Activated CD4-positive, alpha-beta T cell treated with anti-CD3 and anti-CD28 coated beads, Interleukin-2, amount 50 U/mL, for 48 hours (primary cell): ENCODE measurements around the gene CUBN.
A peak's percentile ranks its signal among the peaks of the same experiment; 100 is the strongest.

ENCODE experiments used
- DNase-seq, 2 experiments: peaks; one replicate each; pipeline ENCODE4 v3.0.0-alpha.2; 2020

The CUBN gene

DNA sequence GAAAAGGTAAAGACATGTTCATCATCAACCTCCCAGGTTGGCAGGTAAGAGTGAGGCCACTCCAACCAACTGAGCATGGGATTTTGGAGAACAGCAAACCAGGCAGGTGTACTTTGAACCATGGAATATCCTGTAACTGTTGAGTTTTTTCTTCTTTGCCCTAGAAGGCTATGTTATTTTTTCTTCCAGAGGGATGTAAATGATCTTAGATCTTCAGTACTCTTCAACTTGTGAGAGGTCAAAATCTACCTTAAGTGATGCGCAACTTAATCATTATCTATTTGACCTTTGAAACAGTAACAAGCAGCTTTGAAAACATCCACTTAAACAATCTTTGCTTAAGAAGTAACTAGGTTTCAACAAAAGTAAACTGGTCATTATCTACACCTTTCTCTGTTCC lies at the start of gene CUBN:
CUBN (minus strand) TSS at position 71 of the 400 bp plus-strand sequence; CDS start at position 25, 46 bp downstream.
- DNase-seq: no peak

DNA sequence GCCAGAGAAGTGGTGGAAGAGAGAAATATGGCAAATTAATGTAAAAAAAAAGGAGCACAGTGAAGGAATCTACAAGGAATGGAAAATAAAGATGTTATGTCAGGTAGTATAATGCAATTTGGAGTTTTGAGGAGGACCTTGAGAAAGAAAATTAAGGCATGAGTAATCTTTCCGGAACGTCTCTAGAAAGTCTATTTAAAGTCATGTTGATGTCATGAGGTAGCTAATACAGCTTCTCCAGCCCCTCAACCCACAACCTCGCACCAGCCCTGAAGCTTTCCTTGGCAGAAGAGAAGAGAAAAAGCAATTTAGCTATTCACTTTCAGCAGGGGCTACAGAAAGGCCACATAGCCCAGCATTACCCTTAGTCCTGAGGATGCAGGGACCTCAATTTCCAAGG lies 49.4 kb upstream of the CUBN start:
- no peak for DNase-seq

DNA sequence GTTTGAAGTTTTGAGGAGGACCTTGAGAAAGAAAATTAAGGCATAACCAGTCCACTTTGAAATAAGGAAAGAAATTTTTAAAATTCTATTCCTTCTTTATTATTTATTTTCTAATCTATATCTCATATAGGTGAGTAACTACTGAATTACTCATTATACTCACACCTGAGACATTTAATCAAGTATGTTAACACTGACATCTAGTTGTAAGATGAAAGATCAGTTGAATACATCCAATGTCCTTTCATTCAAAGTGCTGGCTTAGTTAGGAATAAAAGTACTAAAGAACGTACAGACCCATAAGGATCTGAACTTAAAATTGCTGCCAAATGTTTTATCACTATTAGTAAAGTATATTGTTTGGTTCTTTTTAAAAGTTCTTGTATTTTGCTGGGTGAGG lies 48.4 kb upstream of the CUBN start:
- DNase-seq: no peak

DNA sequence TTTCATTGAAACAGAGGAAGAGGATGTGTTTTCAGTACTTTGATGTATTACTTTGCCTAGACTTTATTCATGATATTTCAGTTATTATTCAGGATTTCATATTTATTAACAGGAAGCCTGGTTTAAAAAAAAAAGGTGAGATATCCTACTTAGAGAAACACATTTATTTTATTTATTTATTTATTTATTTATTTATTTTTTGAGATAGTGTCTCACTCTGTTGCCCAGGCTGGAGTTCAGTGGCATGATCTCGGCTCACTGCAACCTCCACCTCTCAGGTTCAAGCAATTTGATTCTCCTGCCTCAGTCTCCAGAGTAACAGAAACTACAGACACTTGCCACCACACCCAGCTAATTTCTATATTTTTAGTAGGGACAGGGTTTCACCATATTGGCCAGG lies 47.4 kb upstream of the CUBN start:
- DNase-seq: no peak

DNA sequence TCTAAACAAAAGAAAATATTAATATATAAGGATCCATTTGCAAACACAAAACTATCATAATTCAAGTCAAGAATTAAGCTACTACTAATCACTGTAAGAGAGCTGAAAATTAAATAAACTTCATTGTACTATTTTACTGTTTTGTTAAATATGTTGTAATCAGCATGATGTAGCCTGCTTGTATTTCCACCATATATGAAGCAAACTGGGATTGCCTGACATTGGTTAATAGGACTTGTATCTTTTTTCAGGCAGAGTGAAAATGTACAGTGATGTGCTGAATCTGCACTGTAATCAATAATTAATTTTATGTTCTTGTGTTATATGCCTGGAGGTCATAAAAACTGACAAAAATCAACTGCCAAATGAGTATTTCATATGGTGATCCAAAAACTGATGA lies 46.5 kb upstream of the CUBN start:
- DNase-seq: no peak

DNA sequence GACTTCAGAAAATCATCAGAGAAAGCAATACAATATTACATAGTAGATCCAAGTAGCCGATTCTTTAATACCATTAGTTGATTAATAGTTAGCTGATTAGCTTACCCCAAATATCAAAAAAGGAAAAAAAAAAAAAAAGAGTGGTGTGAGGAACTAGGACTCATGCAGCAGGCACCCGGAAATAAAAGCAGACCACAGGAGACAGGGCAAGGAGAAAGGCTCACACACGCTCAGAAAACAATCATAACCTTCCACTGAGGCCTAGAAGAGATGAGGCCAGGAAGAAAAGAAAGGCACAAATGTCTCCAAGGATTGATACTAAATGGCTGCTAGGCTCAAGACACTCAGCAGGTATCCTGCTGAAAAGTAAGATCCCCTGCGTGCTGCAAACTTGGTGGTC lies 45.9 kb upstream of the CUBN start:
- DNase-seq: no peak

DNA sequence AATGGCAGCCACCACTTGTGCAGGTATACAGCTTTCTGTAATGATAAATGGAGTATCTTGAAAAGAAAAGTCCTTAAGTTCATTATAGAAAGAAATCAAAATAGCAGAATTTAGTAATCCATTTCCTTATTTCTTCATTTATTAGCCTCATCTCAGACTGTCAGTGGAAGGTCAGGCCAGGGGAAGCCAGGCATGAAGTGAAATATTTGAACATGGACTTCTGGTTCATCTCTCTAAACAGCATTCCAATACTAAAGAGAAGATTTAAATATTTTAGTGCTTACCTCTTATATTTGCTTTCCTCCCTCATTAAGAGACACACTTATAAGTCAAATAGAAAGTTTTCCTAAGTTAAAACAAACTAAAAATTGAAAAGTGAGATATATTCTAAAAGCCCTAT lies 45.0 kb upstream of the CUBN start:
- DNase-seq: no peak

DNA sequence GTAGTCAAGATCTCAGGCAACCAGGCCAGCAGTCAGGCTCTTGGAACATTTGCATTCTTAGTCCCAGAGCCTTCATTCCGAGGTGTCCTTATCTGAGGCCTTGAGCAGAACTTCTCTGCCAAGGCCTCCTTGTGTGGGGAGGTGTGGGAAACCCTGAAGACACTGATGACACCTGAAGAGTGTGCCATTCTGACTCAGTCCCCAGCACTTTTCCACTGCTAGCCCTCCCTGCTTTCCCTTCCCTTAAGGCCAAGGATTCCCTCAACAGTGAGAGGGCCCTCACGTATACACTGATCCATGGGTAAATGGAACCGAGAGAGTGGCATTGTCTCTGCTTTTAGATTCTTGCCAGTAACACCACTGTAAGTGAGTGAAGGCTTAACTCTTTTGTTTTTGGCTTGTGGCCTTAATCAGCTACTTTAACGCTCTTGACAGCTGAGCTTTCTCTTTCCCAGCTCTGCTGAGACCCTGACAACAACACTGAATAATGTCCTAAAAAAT lies 41.6 kb upstream of the CUBN start:
- no peak for DNase-seq

DNA sequence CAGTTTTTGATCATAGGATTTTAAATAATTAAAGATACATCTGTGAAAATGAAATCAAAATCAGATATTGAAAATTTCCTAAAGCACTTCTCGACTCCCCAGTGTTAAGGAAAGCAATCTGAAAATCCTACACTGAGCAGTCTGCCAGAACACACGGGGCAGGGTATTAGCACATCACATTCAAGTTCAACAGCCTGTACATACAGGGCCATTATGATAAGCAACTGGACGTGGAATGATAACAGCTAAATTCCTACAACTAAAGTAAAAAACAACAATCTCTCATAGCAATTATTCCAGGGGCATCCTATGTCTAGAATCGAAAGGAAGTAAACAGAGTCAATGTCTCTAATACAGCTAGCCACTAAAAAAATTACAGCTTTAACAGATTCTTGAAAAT lies 40.2 kb upstream of the CUBN start:
- DNase-seq: no peak

DNA sequence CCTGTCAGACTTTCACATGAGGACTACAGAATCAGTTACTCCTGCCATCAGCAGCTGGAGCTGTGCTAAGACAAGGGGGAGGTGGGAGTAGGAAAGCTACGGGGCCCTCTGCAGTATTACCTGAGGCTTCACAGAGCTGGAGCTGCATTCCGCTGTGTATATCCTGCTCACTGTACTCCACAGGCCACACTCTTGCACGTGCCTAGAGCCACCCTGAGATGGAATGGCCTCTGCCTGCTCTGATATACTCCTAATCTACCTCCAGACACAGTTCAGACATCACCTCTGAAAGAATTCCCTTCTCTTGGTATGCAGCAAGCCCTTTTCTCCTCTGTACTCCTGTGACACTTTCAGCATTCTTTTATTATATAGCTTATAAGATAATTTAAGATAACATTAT lies 37.1 kb upstream of the CUBN start:
- DNase-seq: no peak

DNA sequence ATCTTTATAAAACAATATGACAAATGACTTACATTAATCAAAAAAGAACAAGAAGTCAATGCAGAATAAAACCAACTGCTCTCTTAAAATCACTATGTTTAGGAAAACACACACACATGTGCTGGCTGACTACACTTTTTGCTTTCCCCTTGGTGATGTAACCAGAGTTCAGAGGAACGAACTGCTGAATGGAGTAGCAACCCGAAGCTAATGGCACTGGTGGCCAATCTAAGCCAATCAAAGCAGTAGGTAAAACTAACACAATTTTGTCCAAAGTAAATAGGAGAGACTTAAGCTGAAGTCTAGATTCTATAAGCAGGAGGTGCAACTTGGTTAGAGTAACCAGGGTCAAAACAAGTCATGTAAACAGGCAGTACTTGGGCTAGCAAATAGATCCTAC lies 33.2 kb upstream of the CUBN start:
- DNase-seq: no peak

DNA sequence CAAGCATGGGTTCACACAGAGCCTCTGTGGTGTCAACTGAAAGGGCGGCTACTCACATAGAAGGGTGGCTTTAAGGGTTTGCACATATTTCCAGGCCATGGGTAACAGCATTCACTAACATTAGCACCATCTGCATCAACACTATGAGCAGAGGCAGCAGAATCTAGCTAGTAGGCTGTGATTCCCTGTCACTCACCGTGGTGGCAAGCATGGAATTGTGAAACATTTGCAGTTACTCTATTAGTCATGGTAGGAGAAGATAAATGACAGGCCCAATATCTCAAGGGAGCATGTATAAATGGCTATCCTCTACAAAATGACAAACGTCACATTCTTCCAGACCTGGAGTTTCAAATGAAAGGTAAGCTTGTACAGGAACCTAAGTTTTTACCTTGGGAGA lies 32.2 kb upstream of the CUBN start:
- DNase-seq: no peak

DNA sequence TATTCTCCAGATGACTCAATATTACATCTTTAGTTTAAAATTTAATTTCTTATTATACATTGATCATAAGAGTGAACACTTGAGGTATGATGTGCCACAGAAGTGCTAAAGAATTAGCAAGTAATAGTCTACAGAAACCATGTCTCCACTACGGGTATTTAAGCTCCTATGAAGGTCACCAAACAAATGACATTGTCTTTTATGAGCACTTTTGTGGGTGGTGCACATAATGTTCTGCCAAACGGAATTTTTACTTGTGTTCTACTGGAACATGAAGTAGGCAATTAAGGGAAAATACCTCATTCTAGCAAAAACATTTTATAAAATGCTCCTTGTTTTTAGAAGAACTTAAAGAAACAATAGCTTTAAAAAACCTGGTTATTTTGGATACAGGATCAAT lies 27.4 kb upstream of the CUBN start:
- DNase-seq: no peak

DNA sequence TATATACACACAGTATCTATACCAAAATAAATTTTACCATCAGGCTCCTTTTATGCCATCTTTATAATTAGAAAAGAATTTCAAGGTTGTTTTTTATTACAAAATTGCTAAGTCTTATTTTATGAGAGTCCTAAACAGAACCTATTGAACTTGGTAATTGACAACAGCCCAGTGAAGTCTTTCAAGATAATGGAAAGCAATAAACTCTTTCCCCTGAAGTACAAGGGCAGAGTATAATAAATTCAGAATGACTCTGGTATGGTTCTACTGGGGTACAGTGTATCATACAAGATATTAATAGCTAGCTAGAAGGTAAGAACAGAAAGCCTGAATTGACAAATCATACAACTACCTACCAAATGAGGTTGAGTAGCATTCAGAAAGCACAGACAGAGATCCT lies 26.2 kb upstream of the CUBN start:
- no peak for DNase-seq

DNA sequence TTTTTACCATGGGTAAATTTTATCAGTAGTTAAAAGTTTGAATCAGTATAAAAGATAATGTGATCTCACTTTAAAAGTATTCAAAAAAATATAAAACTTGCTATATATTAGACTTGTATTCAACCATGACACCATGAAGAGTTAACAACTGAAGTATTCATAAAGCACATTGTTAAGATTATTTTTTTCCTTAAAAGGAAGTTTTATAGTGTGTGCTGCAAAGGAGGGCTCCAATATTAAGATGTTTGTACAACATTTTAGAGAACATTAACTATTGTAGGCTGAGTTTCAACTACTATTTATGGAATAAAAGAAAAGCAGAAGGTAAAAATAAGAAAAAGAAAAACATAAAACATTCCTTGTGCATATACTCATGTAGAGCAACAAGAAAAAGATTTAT lies 24.5 kb upstream of the CUBN start:
- DNase-seq: no peak

DNA sequence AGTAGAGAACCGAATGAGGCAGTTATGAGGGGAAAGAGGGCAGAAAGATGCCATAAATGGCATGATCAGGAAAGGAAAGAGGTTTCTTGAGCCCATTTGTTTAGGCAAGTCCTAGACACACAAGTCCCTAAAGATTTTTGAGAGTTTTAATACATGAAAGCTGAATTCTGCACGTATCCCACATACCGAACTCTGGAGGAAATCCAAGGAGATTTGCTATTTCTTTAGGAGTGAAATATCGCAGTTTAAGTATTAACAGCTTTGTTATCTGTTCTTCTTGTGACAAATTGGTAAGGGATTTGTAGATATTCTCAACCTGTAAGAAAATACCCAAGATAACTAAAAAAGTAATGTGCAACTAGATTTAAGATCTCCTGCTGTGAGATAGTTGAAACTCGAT lies 23.7 kb upstream of the CUBN start:
- DNase-seq: no peak

DNA sequence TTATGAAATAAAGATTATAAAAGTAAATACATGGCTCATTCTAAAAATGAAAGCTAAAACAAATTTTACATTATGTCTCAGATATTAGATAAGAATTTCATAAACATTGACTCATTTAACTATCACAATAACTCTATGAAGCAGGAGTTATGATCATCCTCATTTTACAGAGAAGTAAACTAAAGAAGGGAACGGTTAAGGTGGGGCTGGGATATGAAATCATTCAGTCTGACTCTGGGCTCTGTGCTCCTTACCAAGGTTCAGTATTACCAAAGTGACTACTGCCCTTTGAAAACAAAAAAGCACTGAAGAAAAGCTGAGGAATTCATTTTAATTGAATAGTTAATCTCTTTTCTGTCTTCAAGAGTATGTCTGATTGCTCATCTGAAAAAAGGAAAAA lies 22.1 kb upstream of the CUBN start:
- DNase-seq: no peak

DNA sequence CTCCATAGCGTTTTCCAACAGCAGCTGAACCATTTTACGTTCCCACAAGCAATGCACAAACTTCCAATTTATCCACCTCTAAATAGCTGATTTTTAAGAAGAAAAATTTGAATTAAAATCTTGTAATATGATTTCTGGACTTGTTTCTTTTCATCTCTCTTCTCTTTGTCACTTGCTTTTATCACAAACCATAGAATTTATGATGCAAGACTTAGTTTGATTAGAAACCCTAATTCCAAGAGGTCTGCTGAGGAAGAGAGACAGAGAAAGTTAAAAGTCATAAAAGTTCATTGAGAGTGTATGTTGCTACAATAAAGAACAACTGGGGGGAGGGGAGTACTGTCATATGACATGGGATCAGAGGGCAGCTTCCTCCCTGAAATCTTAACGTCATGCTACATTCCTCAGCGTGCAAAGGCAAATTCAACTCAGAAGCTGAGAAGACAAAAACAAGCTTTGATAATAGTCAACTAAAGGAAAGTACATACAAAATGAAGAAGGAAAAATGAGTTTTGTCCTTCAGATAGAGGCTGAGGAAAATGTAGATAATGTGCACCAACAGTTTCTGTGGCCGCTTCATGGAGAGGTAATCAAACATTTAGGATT lies 18.4 kb upstream of the CUBN start:
- DNase-seq: no peak

DNA sequence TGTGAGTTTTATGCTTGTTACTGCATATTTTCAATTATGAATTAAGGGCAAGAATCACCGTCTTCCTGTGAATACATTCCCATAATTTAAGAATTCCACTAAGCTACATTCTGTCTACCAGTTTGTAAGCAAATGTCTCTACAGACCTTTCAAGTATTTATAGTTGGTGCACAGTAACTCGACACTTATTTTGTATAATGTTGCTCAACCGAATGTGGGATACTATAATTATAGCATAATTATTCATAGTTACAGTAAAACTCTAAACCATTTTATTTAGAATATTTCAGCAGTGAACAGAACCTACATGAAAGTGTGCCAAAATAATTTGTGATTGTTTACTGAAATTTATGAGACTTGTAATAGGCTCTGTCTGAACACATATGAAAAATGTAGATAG lies 17.3 kb upstream of the CUBN start:
- no peak for DNase-seq

DNA sequence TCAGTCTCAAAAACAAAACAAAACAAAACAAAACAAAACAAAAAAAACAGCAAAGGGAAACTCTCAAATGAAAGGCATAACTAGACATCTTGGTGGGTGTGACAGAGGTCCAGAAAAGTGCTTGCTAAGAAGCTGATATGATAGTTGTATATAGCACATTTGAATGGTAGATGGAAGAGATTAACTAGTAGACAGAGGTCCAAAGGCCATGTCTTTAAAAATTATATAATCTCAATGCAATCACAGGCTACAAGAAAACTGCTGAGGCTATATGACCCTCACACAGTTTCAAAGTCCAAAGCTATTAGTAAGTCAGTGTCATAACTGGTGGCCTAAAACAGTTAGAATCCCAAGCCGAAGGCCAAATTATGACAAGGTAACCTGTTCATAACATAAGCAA lies 15.6 kb upstream of the CUBN start:
- DNase-seq: no peak

DNA sequence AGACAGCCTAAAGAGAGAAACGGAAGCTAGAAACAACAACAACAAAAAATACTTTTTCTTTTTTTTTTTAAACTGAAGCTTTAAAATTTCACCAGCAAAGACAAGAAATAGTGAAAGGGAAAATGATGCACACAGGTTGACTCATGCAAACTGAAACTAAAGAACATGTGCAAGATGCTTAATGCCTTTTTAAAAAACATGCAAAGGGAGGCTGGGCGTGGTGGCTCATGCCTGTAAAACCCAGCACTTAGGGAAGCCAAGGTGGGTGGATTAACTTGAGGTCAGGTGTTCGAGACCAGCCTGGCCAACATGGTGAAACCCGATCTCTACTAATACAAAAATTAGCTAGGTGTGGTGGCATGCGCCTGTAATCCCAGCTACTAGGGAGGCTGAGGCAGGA lies 15.1 kb upstream of the CUBN start:
- DNase-seq: peak; percentile 65 to 72

DNA sequence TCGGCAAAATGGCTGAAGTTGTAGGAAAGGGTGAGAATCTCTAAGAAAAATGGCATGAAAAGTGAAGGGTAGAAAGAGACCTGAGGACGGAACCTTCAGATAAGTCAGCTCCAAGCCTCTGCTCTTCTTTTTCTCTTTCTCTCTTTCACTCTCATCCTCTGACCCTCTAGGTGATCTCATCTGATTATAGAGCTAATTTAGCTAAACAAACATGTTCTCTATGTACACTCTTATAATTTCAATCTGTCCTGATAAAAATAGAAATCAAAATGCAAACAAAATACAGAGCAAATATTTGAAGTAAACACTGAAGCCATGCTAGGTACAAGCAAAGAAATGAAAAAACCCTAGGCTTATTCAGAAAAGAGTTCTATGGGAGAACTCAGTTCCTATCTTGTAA lies 14.4 kb upstream of the CUBN start:
- no peak for DNase-seq

DNA sequence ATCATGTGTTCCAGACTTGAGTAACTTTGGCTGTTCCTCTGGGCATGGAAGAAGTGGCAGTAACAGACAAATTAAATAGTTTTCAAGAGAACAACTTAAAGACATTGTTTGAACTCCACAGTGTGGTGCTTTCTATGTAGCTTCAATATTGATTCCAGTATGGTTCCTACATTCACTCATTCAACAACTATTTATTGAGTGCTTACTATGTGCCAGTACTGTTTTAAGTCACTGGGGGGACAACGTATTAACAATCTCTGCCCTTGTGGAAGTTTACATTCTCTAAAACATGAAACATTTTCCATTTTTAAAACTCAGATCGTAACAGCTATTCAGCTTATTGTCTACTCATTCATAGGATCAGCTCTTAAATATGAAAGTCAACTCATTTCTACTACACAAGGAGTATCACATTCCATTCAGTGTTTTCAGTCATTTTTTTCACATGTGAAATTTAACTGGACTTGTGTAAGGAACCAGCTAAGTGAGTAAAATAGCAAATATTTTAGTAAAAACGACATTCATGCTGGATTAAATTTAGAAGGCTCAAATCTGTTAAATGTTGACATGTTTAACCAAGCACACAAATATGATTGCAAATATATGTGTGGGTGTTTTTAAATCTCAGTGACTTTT lies 13.6 kb upstream of the CUBN start:
- DNase-seq: no peak

DNA sequence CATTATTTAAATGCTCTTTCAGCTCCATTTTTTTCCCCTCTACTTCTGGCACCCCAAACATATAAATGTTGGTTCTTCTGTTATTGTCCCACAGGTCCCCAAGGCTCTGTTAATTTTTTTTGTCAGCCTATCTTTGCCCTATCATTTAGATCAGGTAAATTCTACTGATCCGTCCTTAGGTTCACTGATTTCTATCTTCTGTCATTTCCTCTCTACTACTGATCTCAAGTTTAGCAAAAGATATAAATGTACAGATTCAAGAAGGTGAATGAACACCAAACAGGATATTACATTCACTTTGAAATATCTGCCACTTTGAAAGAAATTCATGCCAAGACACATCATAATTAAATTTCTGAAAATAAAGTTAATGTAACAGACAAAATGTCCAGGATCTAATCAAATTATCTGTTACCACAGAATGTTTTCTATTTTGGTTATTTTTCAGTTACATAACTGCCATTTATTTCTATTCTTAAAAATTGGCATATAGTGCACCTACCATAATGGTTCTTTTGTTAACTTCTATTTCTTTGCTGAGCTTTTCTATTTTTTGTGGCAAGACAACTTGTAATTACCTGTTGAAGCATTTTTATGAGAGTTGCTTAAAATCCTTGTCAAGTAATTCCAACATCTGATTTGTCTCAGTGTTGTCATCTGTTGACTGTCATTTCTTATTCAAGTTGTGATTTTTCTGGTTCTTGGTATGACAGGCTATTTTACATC lies 12.1 kb upstream of the CUBN start:
- no peak for DNase-seq

DNA sequence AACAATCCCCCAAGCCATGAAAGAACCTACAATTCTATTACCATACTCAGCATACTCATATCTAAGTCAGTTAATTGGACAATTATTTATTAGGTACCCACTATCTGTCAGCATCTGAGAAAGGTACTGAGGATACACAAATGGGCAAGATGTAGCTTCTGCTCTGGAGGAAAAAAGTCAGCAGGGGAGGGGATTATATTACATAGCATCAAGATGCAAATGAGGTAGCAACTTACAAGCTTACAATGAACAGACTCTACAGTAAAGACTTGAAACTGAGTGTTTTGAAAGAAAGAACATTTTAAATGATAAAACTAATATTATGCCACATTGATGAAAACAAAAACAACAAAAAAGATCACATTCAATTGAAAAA lies 10.8 kb upstream of the CUBN start:
- no peak for DNase-seq
